ENCODE measurements around the gene MLLT10. TPM values are rescaled to one million over a fixed set of nuclear protein-coding genes. Genes with fewer than 3 reads are reported as not detected.

Gene MLLT10
- total and polyA plus RNA-seq, 9 of the 15 experiments (the other 6 are each of a cell fraction or from before 2014, with no cell fraction given) = 18.8 to 81.4 (median 64.2) TPM

DNA sequence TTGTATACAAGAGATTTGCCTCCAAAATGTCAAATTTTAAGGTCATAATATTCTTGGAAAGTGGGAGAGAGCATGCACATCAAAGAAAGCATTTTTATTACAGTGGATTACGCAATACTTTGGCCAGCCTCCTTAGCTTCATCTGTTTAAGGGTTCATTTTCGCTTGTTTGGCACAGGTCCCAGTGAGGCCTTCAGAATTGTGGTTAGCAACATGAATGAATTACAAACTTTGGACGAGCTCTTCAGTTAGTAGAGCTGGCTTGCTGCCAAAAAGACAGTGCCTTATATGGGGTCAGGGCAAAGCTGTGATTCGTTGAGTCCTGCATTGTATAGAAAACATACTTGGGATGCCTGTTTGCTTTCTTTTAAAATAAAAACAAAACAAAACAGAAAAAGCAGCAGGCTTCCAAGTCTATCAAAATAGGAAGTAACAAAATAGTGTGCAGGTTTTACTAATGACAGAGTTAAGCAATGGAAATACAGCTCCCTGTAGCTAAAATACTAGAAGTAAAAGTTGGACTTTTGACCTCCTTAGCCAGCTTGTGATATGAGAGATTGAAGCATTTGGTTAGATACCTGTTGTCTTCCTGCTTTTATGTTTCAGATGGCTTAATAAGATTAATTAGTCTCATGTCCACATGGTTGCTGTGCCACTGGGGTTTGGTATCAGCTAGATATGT, 190.8 kb downstream of the MLLT10 start (continued):
- TF ChIP-seq NRF1 (conservative IDR thresholded peaks at IDR 0.05 in 1 of 2, IDR thresholded peaks at IDR 0.05 in 1 of 2) = 0 out of 4 replicates have a peak, but pooled peaks of 1 of the 2 experiments have one; percentile 9
- no peak for TF ChIP-seq GATAD2B (IDR thresholded peaks at IDR 0.05; ENCODE audit: borderline replicate concordance)
- no peak for TF ChIP-seq MEF2D (tag; conservative IDR thresholded peaks at IDR 0.05; ENCODE audit: low read depth)
- TF ChIP-seq, protein P1, sequence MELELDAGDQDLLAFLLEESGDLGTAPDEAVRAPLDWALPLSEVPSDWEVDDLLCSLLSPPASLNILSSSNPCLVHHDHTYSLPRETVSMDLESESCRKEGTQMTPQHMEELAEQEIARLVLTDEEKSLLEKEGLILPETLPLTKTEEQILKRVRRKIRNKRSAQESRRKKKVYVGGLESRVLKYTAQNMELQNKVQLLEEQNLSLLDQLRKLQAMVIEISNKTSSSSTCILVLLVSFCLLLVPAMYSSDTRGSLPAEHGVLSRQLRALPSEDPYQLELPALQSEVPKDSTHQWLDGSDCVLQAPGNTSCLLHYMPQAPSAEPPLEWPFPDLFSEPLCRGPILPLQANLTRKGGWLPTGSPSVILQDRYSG (tag; conservative IDR thresholded peaks at IDR 0.05; ENCODE audit: low read depth) = no peak
- TF ChIP-seq ARID1B (IDR thresholded peaks at IDR 0.05) = peak; percentile 65
- TF ChIP-seq CTBP1 (IDR thresholded peaks at IDR 0.05; ENCODE audit: borderline replicate concordance) = 0 out of 2 replicates have a peak, but pooled peaks have one; percentile 14
- TF ChIP-seq RFX5 (IDR thresholded peaks at IDR 0.05; ENCODE audit: low read depth, low read length) = no peak
- TF ChIP-seq BMI1 (IDR thresholded peaks at IDR 0.05; ENCODE audit: low read length) = no peak
- TF ChIP-seq, protein P2, sequence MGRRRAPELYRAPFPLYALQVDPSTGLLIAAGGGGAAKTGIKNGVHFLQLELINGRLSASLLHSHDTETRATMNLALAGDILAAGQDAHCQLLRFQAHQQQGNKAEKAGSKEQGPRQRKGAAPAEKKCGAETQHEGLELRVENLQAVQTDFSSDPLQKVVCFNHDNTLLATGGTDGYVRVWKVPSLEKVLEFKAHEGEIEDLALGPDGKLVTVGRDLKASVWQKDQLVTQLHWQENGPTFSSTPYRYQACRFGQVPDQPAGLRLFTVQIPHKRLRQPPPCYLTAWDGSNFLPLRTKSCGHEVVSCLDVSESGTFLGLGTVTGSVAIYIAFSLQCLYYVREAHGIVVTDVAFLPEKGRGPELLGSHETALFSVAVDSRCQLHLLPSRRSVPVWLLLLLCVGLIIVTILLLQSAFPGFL (CRISPR knock-in tag; IDR thresholded peaks at IDR 0.05) = no peak
- TF ChIP-seq ATF1 (CRISPR knock-in tag; IDR thresholded peaks at IDR 0.05) = no peak
- TF ChIP-seq ATF1 (tag; IDR thresholded peaks at IDR 0.05) = no peak; the same call in 1 of the 2 replicates
- TF ChIP-seq, protein P3, sequence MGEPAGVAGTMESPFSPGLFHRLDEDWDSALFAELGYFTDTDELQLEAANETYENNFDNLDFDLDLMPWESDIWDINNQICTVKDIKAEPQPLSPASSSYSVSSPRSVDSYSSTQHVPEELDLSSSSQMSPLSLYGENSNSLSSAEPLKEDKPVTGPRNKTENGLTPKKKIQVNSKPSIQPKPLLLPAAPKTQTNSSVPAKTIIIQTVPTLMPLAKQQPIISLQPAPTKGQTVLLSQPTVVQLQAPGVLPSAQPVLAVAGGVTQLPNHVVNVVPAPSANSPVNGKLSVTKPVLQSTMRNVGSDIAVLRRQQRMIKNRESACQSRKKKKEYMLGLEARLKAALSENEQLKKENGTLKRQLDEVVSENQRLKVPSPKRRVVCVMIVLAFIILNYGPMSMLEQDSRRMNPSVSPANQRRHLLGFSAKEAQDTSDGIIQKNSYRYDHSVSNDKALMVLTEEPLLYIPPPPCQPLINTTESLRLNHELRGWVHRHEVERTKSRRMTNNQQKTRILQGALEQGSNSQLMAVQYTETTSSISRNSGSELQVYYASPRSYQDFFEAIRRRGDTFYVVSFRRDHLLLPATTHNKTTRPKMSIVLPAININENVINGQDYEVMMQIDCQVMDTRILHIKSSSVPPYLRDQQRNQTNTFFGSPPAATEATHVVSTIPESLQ (CRISPR knock-in tag; IDR thresholded peaks at IDR 0.05) = no peak
- no peak for TF ChIP-seq ZSCAN29 (IDR thresholded peaks at IDR 0.05)
- TF ChIP-seq, protein P4, sequence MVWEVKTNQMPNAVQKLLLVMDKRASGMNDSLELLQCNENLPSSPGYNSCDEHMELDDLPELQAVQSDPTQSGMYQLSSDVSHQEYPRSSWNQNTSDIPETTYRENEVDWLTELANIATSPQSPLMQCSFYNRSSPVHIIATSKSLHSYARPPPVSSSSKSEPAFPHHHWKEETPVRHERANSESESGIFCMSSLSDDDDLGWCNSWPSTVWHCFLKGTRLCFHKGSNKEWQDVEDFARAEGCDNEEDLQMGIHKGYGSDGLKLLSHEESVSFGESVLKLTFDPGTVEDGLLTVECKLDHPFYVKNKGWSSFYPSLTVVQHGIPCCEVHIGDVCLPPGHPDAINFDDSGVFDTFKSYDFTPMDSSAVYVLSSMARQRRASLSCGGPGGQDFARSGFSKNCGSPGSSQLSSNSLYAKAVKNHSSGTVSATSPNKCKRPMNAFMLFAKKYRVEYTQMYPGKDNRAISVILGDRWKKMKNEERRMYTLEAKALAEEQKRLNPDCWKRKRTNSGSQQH (CRISPR knock-in tag; IDR thresholded peaks at IDR 0.05) = no peak
- TF ChIP-seq TAF9B (IDR thresholded peaks at IDR 0.05; ENCODE audit: partially characterized antibody) = no peak
- no peak for TF ChIP-seq NFRKB (IDR thresholded peaks at IDR 0.05; ENCODE audit: low read depth)
- no peak for TF ChIP-seq ZBED1 (IDR thresholded peaks at IDR 0.05)
- TF ChIP-seq, protein P5, sequence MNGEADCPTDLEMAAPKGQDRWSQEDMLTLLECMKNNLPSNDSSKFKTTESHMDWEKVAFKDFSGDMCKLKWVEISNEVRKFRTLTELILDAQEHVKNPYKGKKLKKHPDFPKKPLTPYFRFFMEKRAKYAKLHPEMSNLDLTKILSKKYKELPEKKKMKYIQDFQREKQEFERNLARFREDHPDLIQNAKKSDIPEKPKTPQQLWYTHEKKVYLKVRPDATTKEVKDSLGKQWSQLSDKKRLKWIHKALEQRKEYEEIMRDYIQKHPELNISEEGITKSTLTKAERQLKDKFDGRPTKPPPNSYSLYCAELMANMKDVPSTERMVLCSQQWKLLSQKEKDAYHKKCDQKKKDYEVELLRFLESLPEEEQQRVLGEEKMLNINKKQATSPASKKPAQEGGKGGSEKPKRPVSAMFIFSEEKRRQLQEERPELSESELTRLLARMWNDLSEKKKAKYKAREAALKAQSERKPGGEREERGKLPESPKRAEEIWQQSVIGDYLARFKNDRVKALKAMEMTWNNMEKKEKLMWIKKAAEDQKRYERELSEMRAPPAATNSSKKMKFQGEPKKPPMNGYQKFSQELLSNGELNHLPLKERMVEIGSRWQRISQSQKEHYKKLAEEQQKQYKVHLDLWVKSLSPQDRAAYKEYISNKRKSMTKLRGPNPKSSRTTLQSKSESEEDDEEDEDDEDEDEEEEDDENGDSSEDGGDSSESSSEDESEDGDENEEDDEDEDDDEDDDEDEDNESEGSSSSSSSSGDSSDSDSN (IDR thresholded peaks at IDR 0.05; ENCODE audit: borderline replicate concordance in 1 of 2, low read depth in 2 of 2, low read length in 2 of 2) = no peak
- TF ChIP-seq SRF (CRISPR knock-in tag; IDR thresholded peaks at IDR 0.05) = peak; percentile 76 to 98; a peak in 3 of 4 replicates
- TF ChIP-seq TCF3 (CRISPR knock-in tag; IDR thresholded peaks at IDR 0.05) = no peak
- TF ChIP-seq NFIC (IDR thresholded peaks at IDR 0.05) = peak; percentile 100
